GM12872 (cell line): ENCODE data around the gene NCS1.

ENCODE experiments used
- TF ChIP-seq, protein P1 (sequence below): IDR thresholded peaks from 3 replicates; pipeline ENCODE4 v1.5.1; 2011; ENCODE audit warnings: low read depth, mild to moderate bottlenecking, low read length, moderate library complexity; ENCODE audit not compliant: insufficient read depth

Gene NCS1

DNA sequence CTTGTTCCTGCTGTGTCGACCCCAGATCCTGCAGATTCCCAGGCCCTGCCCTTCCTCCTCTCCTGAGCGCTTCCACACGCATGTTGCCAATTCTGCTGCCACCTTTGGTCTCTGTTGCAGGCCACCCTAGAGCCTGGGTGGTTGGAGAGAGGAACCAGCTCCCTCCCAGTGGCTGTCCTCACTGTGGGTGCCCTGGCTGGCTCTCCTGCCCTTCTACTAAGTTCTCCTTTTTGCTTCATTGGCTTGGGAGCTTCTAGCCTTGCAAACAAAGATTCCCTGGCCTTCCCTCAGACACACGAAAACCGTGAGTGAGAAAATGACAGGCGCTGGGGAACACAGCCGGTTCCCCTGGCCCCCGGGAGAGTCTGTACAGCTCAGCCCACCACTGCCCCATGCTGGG, 14.2 kb upstream of the NCS1 start:
- TF ChIP-seq, protein P1, sequence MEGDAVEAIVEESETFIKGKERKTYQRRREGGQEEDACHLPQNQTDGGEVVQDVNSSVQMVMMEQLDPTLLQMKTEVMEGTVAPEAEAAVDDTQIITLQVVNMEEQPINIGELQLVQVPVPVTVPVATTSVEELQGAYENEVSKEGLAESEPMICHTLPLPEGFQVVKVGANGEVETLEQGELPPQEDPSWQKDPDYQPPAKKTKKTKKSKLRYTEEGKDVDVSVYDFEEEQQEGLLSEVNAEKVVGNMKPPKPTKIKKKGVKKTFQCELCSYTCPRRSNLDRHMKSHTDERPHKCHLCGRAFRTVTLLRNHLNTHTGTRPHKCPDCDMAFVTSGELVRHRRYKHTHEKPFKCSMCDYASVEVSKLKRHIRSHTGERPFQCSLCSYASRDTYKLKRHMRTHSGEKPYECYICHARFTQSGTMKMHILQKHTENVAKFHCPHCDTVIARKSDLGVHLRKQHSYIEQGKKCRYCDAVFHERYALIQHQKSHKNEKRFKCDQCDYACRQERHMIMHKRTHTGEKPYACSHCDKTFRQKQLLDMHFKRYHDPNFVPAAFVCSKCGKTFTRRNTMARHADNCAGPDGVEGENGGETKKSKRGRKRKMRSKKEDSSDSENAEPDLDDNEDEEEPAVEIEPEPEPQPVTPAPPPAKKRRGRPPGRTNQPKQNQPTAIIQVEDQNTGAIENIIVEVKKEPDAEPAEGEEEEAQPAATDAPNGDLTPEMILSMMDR: no peak

DNA sequence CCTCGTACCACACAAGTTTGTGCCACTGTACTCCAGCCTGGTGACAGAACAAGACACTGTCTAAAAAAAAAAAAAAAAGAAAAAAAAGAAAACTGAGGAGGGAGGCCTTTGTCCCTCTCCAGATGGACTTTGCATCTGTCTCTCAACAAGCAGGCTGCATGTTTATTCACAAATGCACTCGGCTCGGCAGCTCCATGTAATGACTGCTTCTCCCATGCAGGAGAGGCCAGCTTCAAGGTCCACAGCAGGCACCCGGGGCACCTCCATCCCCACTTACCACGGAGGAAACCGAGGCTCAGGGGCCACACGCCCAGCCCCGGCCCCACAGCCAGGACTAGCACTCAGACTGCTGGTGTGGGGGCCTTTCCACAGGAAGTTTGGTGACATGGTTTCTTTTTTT, 13.1 kb upstream of the NCS1 start:
- TF ChIP-seq, protein P1: no peak

DNA sequence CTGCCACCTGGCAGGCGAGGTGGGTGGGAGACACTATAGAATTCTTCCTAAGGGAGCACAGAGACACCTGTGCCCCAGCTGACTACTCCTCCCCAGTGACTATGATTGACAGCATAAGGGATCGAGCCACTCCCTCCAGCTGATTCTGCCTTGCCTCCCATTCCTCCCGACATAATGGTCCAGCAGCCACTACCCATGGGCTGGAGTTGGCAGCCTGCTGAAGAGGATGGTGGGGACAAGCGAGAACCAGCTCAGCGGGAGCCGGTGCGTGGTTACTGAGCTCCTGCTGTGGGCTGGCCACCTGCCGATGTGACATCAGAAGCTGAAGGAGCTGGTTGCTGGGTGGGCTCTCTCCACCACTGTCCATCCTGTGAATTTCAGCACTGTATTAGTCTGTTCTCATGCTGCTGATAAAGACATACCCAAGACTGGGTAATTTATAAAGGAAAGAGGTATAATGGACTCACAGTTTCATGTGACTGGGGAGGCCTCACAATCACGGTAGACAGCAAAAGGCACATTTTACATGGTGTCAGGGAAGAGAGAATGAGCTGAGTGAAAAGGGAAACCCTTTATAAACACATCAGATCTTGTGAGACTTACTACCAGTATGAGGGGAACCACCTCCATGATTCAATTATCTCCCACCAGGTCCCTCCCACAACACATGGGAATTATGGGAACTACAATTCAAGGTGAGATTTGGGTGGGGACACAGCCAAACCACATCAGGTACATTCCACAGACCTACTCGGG, 12.1 kb upstream of the NCS1 start:
- TF ChIP-seq, protein P1: no peak

DNA sequence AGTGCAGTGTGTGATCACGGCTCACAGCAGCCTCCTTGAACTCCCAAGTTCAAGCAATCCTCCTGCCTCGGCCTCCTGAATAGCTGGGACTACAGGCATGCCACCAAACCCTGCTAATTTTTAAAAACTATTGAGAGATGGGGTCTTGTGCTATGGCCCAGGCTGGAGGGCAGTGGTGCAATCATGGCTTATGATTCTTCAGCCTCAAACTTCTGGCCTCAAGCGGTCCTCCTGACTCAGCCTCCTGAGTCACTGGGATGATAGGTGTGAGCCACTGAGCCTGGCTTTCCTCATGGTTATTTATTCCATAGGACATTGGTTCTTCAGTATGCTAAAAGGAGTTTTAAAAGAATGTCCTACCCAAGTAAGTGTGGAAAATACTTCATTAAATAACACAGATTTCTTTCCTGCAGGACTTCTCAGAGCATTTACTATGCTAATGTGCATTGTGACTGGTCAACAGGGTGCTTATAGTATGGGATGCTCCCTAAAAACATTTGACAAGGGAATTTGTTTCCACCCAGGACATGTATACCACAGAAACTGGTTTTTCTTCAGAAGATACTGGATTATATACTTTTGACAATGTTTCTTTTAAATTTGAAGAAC, 11.2 kb upstream of the NCS1 start:
- TF ChIP-seq, protein P1: no peak

DNA sequence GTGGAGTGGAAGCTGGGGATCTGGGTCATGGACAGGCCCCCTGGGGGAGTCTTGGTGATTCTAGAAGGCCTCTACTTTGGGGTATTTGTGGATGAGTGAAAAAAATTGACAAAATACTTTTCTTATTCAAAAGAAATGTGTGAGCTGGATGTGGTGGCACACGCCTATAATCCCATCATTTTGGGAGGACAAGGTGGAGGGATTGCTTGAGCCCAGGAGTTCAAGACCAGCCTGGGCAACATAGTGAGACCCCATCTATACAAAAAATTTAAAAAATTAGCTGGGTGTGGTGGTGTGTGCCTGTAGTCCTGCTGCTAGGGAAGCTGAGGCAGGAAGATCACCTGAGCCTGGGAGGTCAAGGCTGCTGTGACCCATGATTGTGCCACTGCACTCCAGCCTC, 6.6 kb upstream of the NCS1 start:
- TF ChIP-seq, protein P1: no peak

DNA sequence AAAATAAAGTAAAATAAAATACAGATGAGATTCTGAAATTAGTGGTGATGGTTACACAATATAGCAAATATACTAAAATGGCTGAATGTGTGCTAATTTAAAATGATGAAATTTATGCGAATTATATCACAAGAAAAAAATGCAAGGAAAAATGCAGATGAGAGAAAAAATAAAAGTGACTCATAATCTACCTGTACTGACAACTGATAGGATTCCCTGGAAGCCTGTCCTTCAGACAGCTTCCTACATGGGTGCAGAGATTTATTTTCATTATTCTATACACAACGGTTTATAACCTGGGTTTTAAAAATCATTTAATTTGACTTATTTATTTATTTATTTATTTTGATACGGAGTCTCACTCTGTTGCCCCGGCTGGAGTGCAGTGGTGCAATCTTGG, 5.8 kb upstream of the NCS1 start:
- TF ChIP-seq, protein P1: no peak

DNA sequence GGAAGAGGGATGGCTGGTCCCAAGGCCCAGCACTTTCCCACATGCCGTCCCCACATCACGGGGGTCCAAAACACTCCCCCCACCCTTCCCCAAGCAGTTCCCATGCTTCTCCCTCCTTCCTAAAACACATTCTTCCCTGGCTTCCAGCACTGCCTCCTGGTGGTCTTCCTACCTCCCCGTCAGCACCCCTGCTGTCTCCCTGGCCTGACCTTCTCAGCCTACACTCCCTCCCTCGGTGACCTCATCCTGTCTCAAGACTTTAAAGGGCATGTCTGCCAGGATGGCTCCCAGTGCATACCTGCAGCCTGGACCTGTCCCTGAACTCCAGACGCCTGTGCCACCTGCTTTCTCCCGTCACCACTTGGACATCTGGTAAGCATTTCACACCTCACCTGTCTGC, 4.3 kb upstream of the NCS1 start:
- TF ChIP-seq, protein P1: peak; percentile 20; the same call in 1 of the 3 replicates
